ENCODE data around the gene SNX10. TPM values are rescaled to one million over a fixed set of nuclear protein-coding genes. Genes with fewer than 3 reads are reported as not detected.

SNX10 gene
- total and polyA plus RNA-seq, 2 experiments from 2014 or later: 0.60 to 1.5 TPM

- no peaks in the 10 kb centered on the region for H3K79me2 ChIP-seq (ENCODE audit: insufficient read depth)
- no peaks in the 10 kb centered on the region for H3F3A ChIP-seq (ENCODE audit: insufficient read depth)
- H3K36me3 ChIP-seq (ENCODE audit: low read depth): no peaks in the 10 kb centered on the region
- H3K4me1 ChIP-seq (ENCODE audit: insufficient read depth): no peaks in the 10 kb centered on the region
- DNase-seq: no peak
- no peaks in the 10 kb centered on the region for H3K27me3 ChIP-seq (replicated peaks; ENCODE audit: insufficient read depth)
- no peaks in the 10 kb centered on the region for H4K20me1 ChIP-seq (ENCODE audit: insufficient read depth)
- H3K4me2 ChIP-seq (ENCODE audit: unreplicated experiment): no peak overlapping the region
- H3K9me3 ChIP-seq (ENCODE audit: low read depth): no peaks in the 10 kb centered on the region
- H3K9ac ChIP-seq: no peak overlapping the region
- no peak overlapping the region for H3K27ac ChIP-seq
- TF ChIP-seq EZH2phosphoT487 (IDR thresholded peaks at IDR 0.05; ENCODE audit: insufficient read depth, low read depth) (no peak), EZH2 (IDR thresholded peaks at IDR 0.05; ENCODE audit: insufficient read depth, poor library complexity, severe bottlenecking) (no peak)
- no peak overlapping the region for H3K4me3 ChIP-seq
- no peaks in the 10 kb centered on the region for H3K9me2 ChIP-seq (ENCODE audit: insufficient read depth)
- no peak overlapping the region for H2AFZ ChIP-seq
- 69 to 77% methylated on average over 4 of the region's 4 CpGs for WGBS, 2 experiments (ENCODE audit: low coverage in 1 of 2, low lambda C conversion rate in 2 of 2, missing lambda C conversion rate in 2 of 2)
- in situ Hi-C loops (cut with MboI): no loop called here
These were observed 40.1 kb downstream of the SNX10 start for GRCh38 chr7:26331789-26332188.

DNA sequence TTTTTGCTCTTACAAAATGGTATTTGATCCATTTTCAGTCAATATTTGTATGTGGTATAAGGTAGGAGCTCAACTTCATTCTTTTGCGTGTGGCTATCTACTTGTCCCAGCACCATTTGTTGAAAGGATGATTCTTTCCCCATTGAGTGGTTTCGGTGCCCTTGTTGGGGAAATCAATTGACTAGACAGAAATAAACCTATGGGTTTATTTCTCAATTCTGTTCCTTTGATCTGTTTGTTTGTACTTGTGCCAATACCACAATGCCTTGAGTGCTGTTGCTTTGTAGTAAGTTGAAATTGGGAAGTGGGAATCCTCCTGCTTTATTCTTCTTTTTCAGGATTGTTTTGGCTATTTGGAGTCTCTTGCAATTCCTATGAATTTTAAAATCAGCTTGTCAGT, 41.0 kb downstream of the SNX10 start:
- H3K36me3 ChIP-seq (ENCODE audit: low read depth): no peaks in the 10 kb centered on the region
- H3K4me1 ChIP-seq (ENCODE audit: insufficient read depth): no peaks in the 10 kb centered on the region
- H3K9me3 ChIP-seq (ENCODE audit: low read depth): no peaks in the 10 kb centered on the region
- no peak overlapping the region for H3K4me3 ChIP-seq
- TF ChIP-seq EZH2 (IDR thresholded peaks at IDR 0.05; ENCODE audit: insufficient read depth, poor library complexity, severe bottlenecking) (no peak), EZH2phosphoT487 (IDR thresholded peaks at IDR 0.05; ENCODE audit: insufficient read depth, low read depth) (no peak)
- no peak overlapping the region for H2AFZ ChIP-seq
- H4K20me1 ChIP-seq (ENCODE audit: insufficient read depth): no peaks in the 10 kb centered on the region
- no peak overlapping the region for H3K27ac ChIP-seq
- H3K9ac ChIP-seq: no peak overlapping the region
- in situ Hi-C loops (cut with MboI): no loop called here
- H3K27me3 ChIP-seq (replicated peaks; ENCODE audit: insufficient read depth): no peaks in the 10 kb centered on the region
- no peaks in the 10 kb centered on the region for H3F3A ChIP-seq (ENCODE audit: insufficient read depth)
- H3K9me2 ChIP-seq (ENCODE audit: insufficient read depth): no peaks in the 10 kb centered on the region
- H3K4me2 ChIP-seq (ENCODE audit: unreplicated experiment): no peak overlapping the region
- WGBS, 2 experiments (ENCODE audit: low coverage in 1 of 2, low lambda C conversion rate in 2 of 2, missing lambda C conversion rate in 2 of 2): 78 to 80% methylated on average over 2 of the region's 2 CpGs
- no peaks in the 10 kb centered on the region for H3K79me2 ChIP-seq (ENCODE audit: insufficient read depth)
- no peak for DNase-seq

DNA sequence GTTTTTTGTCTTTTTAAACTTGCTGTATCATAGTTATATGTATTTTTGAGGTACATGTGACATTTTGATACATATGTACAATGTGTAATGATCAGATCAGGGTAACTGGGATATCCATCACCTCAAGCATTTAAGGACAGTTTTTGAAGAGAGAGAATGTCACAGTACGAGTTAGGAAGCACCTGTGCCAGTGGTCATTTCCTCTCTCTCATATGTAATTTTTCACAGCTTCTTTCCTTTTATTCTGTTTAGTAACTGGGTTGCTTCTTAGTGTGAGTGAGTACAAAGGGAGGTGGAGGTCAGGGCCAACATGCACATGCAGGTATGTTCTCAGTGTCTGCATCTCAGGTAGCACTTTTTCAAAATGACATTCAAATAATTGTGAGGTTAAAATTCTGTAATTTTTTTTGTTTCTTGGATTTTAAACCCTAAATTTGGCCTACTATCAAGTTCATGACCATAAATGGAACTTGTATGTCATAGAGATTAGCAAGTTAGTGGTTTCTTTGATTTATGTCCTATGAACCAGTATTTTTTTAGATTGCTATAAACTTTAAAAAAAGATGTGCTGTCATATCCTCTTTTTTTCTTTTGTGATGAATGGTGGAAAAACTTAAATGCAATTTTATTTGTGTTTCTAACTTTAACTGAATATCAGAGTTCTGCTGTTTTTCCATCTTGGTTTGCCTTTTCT, 42.7 kb downstream of the SNX10 start:
- Histone ChIP-seq H3K4me2 (ENCODE audit: unreplicated experiment) (no peak overlapping the region), H3K9me2 (ENCODE audit: insufficient read depth) (no peaks in the 10 kb centered on the region), H4K20me1 (ENCODE audit: insufficient read depth) (no peaks in the 10 kb centered on the region), H3K36me3 (ENCODE audit: low read depth) (no peaks in the 10 kb centered on the region), H3K79me2 (ENCODE audit: insufficient read depth) (no peaks in the 10 kb centered on the region), H3K27me3 (replicated peaks; ENCODE audit: insufficient read depth) (no peaks in the 10 kb centered on the region), H3K9ac (no peak overlapping the region), H3K9me3 (ENCODE audit: low read depth) (no peaks in the 10 kb centered on the region), H3F3A (ENCODE audit: insufficient read depth) (no peaks in the 10 kb centered on the region), H2AFZ (no peak overlapping the region), H3K4me1 (ENCODE audit: insufficient read depth) (no peaks in the 10 kb centered on the region), H3K27ac (no peak overlapping the region), H3K4me3 (no peak overlapping the region)
- TF ChIP-seq EZH2phosphoT487 (IDR thresholded peaks at IDR 0.05; ENCODE audit: insufficient read depth, low read depth) (no peak), EZH2 (IDR thresholded peaks at IDR 0.05; ENCODE audit: insufficient read depth, poor library complexity, severe bottlenecking) (no peak)
- in situ Hi-C loops (cut with MboI): no loop called here
- 21 to 39% methylated on average over 1 of the region's 1 CpG for WGBS, 2 experiments (ENCODE audit: low coverage in 1 of 2, low lambda C conversion rate in 2 of 2, missing lambda C conversion rate in 2 of 2)
- DNase-seq: no peak

DNA sequence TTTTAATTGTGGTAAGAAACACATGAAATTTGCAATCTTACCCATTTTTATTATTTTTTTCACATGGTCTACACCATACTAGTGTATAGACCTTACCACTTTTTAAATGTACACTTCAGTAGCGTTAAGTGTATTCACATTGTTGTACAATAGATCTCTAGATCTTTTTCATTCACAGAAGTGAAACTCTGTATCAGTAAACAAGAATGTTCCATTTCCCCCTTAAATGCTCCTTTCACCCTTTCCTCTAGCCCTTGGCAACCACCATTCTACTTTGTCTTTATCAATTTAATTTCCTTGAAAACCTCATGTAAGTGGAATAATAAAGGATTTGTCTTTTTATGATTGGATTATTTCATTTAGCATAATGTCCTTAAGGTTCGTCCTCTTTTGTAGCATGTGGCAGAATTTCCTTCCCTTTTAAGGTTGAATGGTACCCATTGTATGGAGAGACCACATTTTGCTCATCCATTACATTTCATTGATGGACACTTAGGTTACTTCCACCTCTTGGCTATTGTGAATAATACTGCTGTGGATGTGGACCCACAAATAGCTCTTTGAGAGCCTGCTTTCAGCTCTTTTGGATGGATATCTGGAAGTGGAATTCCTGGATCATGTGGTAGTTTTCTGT, 45.7 kb downstream of the SNX10 start:
- no peak overlapping the region for H3K9ac ChIP-seq
- no peak for TF ChIP-seq EZH2phosphoT487 (IDR thresholded peaks at IDR 0.05; ENCODE audit: insufficient read depth, low read depth)
- no peak overlapping the region for H2AFZ ChIP-seq
- no peak overlapping the region for H3K4me2 ChIP-seq (ENCODE audit: unreplicated experiment)
- H3K9me2 ChIP-seq (ENCODE audit: insufficient read depth): no peaks in the 10 kb centered on the region
- H3K4me3 ChIP-seq: no peak overlapping the region
- no peaks in the 10 kb centered on the region for H3K9me3 ChIP-seq (ENCODE audit: low read depth)
- H3K4me1 ChIP-seq (ENCODE audit: insufficient read depth): no peaks in the 10 kb centered on the region
- in situ Hi-C loops (cut with MboI): no loop called here
- 58 to 66% methylated on average over 2 of the region's 2 CpGs for WGBS, 2 experiments (ENCODE audit: low coverage in 1 of 2, low lambda C conversion rate in 2 of 2, missing lambda C conversion rate in 2 of 2)
- H4K20me1 ChIP-seq (ENCODE audit: insufficient read depth): no peaks in the 10 kb centered on the region
- no peaks in the 10 kb centered on the region for H3K79me2 ChIP-seq (ENCODE audit: insufficient read depth)
- DNase-seq: no peak
- no peak overlapping the region for H3K27ac ChIP-seq
- H3K36me3 ChIP-seq (ENCODE audit: low read depth): no peaks in the 10 kb centered on the region
- H3K27me3 ChIP-seq (replicated peaks; ENCODE audit: insufficient read depth): no peaks in the 10 kb centered on the region
- no peaks in the 10 kb centered on the region for H3F3A ChIP-seq (ENCODE audit: insufficient read depth)

Data from GM23248 (cell line).